Colonic mucosa (tissue), 4 donors: ENCODE measurements around the gene ZNF331. TPM values are rescaled to one million over a fixed set of nuclear protein-coding genes. Genes with fewer than 3 reads are reported as not detected.

Source experiments
- DNase-seq: peaks from one replicate; pipeline ENCODE4 v3.0.0-alpha.2; 2020
- H3K27ac ChIP-seq: fragments of 200-600 bp; one replicate; pipeline ENCODE4 v1.8.0; 2021
- H3K27me3 ChIP-seq: fragments of 200-600 bp; one replicate; pipeline ENCODE4 v1.8.0; 2021
- H3K36me3 ChIP-seq: fragments of 200-600 bp; one replicate; pipeline ENCODE4 v1.8.0; 2021
- H3K4me1 ChIP-seq: fragments of 200-600 bp; one replicate; pipeline ENCODE4 v1.8.0; 2021; ENCODE audit warnings: mild to moderate bottlenecking
- H3K4me3 ChIP-seq: fragments of 200-600 bp; one replicate; pipeline ENCODE4 v1.8.0; 2021
- H3K9ac ChIP-seq, 2 donors: one replicate each; pipeline ENCODE4 v1.7.0; 2013; ENCODE audit warnings: control low read depth in 2 of 2, low read depth in 2 of 2, low read length in 2 of 2
- H3K9me3 ChIP-seq: fragments of 200-600 bp; one replicate; pipeline ENCODE4 v1.8.0; 2021
- intact Hi-C: fragments of 100-400 bp; cut with DNase I; formaldehyde crosslinking; loops from one replicate; pipeline ENCODE4 v1.14.1; 2022
- total RNA-seq, 2 donors: library from RNA; stranded (reverse); fragmentation: NEBNext Ultra II Directional in 1 of 2; extraction: Animal tissue kit (Norgen Biotek cat#: 25700) in 1 of 2; gene quantifications; one replicate each; pipeline ENCODE4 v1.2.1, GENCODE V29; 2021
- TF ChIP-seq, protein P1 (sequence below): fragments of 200-600 bp; IDR thresholded peaks from one replicate; pipeline ENCODE4 v1.8.0; 2022; ENCODE audit warnings: antibody characterized with exemption, mild to moderate bottlenecking
- donor health status: healthy.
- donor health status: DM: no; HTN: no; CAD: no.
- donor health status: DM: no; HTN: no; CAD: no.

The ZNF331 gene
- total RNA-seq, 2 donors from 2014 or later, result 4.3 to 7.8 TPM

DNA sequence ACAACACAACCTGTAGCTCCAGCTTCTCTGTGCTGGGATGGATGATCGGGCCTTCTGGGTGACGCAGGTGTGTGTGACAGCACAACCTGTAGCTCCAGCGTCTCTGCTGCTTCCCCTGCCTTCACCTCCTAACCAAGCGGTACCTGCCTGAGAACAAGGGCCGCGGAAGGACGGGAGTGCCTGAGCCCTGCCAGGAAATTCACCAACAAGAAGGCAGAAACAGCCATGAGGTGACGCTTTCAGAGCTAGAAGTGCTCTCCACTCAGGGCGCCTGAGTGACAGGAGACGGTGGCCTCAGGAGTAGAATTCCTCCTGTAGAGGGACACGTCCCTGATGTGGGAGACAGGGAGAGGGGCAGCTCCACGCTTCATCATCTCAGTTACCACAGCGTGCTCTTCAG, 17.4 kb downstream of the ZNF331 start:
- Histone ChIP-seq H3K4me1 (no peaks in the 10 kb centered on the region), H3K9ac (peak overlapping the region in 1 of 2 donors; percentile 92), H3K9me3 (no peaks in the 10 kb centered on the region), H3K36me3 (no peaks in the 10 kb centered on the region), H3K27ac (no peak overlapping the region), H3K27me3 (no peaks in the 10 kb centered on the region), H3K4me3 (no peak overlapping the region)
- TF ChIP-seq, protein P1, sequence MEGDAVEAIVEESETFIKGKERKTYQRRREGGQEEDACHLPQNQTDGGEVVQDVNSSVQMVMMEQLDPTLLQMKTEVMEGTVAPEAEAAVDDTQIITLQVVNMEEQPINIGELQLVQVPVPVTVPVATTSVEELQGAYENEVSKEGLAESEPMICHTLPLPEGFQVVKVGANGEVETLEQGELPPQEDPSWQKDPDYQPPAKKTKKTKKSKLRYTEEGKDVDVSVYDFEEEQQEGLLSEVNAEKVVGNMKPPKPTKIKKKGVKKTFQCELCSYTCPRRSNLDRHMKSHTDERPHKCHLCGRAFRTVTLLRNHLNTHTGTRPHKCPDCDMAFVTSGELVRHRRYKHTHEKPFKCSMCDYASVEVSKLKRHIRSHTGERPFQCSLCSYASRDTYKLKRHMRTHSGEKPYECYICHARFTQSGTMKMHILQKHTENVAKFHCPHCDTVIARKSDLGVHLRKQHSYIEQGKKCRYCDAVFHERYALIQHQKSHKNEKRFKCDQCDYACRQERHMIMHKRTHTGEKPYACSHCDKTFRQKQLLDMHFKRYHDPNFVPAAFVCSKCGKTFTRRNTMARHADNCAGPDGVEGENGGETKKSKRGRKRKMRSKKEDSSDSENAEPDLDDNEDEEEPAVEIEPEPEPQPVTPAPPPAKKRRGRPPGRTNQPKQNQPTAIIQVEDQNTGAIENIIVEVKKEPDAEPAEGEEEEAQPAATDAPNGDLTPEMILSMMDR, result no peak
- DNase-seq, result no peak
- intact Hi-C loops, result no loop called here

DNA sequence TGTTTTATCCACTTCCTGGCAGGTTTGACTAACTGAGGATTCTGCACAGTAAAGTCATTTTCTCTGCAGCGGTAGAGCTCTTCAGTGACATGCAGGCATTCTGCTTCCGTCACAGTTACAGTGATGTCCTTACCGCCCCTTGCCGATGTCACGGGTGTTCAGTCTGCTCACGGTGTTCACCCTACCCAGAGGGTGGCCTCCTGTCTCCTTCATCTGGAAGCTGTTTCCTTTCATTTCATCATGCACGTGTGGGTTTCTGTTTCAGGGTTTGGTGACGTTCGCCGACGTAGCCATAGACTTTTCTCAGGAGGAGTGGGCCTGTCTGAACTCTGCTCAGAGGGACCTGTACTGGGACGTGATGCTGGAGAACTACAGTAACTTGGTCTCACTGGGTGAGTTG, 33.4 kb downstream of the ZNF331 start:
- no peaks in the 10 kb centered on the region for H3K36me3 ChIP-seq
- H3K4me1 ChIP-seq, result no peaks in the 10 kb centered on the region
- no peak overlapping the region for H3K4me3 ChIP-seq
- H3K27me3 ChIP-seq, result no peaks in the 10 kb centered on the region
- no peak overlapping the region for H3K9ac ChIP-seq
- TF ChIP-seq, protein P1, result no peak
- no peak overlapping the region for H3K27ac ChIP-seq
- DNase-seq, result no peak
- H3K9me3 ChIP-seq, result no peaks in the 10 kb centered on the region
- intact Hi-C loops, result no loop called here

DNA sequence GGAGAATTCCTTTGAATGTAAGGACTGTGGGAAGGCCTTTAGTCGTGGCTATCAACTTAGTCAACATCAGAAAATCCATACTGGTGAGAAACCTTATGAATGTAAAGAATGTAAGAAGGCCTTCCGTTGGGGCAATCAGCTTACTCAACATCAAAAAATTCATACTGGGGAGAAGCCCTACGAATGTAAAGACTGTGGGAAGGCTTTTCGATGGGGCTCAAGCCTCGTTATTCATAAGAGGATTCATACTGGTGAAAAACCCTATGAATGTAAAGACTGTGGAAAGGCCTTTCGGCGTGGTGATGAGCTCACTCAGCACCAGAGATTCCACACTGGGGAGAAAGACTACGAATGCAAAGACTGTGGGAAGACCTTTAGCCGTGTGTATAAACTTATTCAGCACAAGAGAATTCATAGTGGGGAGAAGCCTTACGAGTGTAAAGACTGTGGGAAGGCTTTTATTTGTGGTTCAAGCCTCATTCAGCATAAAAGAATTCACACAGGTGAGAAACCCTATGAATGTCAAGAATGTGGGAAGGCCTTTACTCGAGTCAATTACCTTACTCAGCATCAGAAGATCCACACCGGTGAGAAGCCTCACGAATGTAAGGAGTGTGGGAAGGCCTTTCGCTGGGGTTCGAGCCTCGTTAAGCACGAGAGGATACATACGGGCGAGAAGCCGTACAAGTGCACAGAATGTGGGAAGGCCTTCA, 39.2 kb downstream of the ZNF331 start:
- peaks cover 9% of the 10 kb centered on the region for H3K36me3 ChIP-seq
- no peaks in the 10 kb centered on the region for H3K27me3 ChIP-seq
- no peak overlapping the region for H3K4me3 ChIP-seq
- TF ChIP-seq, protein P1, result no peak
- H3K4me1 ChIP-seq, result no peaks in the 10 kb centered on the region
- H3K27ac ChIP-seq, result no peak overlapping the region
- intact Hi-C loops, result no loop called here
- H3K9ac ChIP-seq, result no peak overlapping the region
- no peak for DNase-seq
- peaks cover 7% of the 10 kb centered on the region for H3K9me3 ChIP-seq

DNA sequence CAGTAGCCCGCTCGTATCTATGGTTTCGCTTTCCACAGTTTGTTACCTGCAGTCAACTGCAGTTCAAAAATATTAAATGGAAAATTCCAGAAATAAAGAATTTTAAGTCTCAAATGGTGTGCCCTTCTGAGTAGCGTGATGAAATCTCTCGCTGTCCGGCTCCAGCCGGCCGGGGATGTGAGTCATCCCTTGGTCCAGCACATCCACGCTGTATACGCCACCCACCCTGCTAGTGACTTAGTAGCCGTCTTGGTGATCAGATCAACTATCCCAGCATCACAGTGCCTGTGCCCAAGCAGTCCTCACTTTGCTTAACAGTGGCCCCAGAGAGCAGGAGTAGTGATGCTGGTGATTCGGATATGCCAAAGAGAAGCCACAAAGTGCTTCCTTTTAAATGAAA, 40.0 kb downstream of the ZNF331 start:
- H3K36me3 ChIP-seq, result peaks cover 9% of the 10 kb centered on the region
- intact Hi-C loops, result no loop called here
- peaks cover 7% of the 10 kb centered on the region for H3K9me3 ChIP-seq
- no peaks in the 10 kb centered on the region for H3K27me3 ChIP-seq
- DNase-seq, result no peak
- no peaks in the 10 kb centered on the region for H3K4me1 ChIP-seq
- TF ChIP-seq, protein P1, result no peak
- H3K4me3 ChIP-seq, result no peak overlapping the region
- H3K9ac ChIP-seq, result no peak overlapping the region
- no peak overlapping the region for H3K27ac ChIP-seq

DNA sequence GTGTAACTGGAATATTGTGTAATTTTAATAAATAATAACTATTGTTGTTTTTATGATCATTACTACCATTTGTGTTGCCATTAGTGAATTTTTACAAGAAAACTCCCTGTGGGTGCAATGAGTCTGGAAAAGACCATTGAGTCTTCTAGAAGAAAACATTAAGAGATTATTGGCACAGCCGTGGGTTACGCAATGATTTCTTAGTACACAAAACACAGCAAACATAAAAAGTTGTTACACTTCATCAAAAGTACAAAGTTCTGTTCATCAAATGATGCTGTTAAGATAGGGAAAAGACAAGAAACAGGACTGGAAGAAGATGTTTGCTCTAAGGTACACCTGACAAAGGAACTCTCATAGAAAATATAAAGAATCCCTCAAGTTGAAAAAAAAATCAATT, 41.6 kb downstream of the ZNF331 start:
- H3K9me3 ChIP-seq, result peaks cover 7% of the 10 kb centered on the region

More for the DNA sequence above, 41.6 kb downstream of the ZNF331 start:
- no peak overlapping the region for H3K4me3 ChIP-seq
- DNase-seq, result no peak
- H3K4me1 ChIP-seq, result no peaks in the 10 kb centered on the region
- peaks cover 9% of the 10 kb centered on the region for H3K36me3 ChIP-seq
- intact Hi-C loops, result no loop called here
- no peak overlapping the region for H3K9ac ChIP-seq
- TF ChIP-seq, protein P1, result no peak
- H3K27me3 ChIP-seq, result no peaks in the 10 kb centered on the region
- no peak overlapping the region for H3K27ac ChIP-seq
